Adipocyte (in vitro differentiated cells): ENCODE data around the gene MLXIP.
"Not testable (repeated sequence)": the region's sequence is repeated elsewhere in the genome, so short reads cannot be mapped to it uniquely, and the experiment has no call there.

Experiments used
- DNase-seq: peaks from one replicate; pipeline ENCODE4 v3.0.0-alpha.2; 2015; ENCODE audit warnings: low read depth
- H3K27me3 ChIP-seq: replicated peaks from 2 replicates; pipeline ENCODE4 v1.7.0; 2013; ENCODE audit warnings: mild to moderate bottlenecking, low read length, moderate library complexity; ENCODE audit not compliant: control insufficient read depth, insufficient read depth
- H3K36me3 ChIP-seq: 2 replicates; pipeline ENCODE4 v1.7.0; 2013; ENCODE audit warnings: low read length, mild to moderate bottlenecking, moderate library complexity; ENCODE audit not compliant: control insufficient read depth, insufficient read depth, severe bottlenecking
- H3K4me1 ChIP-seq: 2 replicates; pipeline ENCODE4 v1.7.0; 2013; ENCODE audit warnings: mild to moderate bottlenecking, low read length, moderate library complexity; ENCODE audit not compliant: control insufficient read depth, insufficient read depth
- H3K4me3 ChIP-seq: 2 replicates; pipeline ENCODE4 v1.7.0; 2013; ENCODE audit warnings: mild to moderate bottlenecking, low read length, moderate library complexity
- H3K9ac ChIP-seq: 2 replicates; pipeline ENCODE4 v1.7.0; 2013; ENCODE audit warnings: mild to moderate bottlenecking, low read length, moderate library complexity
- H3K9me3 ChIP-seq: 2 replicates; pipeline ENCODE4 v1.7.0; 2013; ENCODE audit warnings: mild to moderate bottlenecking, low read length, moderate library complexity; ENCODE audit not compliant: control insufficient read depth

Gene MLXIP

GRCh38 chr12:122167356-122167925, 88.9 kb downstream of the MLXIP start:
- no peak overlapping the region for H3K9ac ChIP-seq
- DNase-seq: no peak
- peaks cover 7% of the 10 kb centered on the region for H3K27me3 ChIP-seq
- no peaks in the 10 kb centered on the region for H3K9me3 ChIP-seq
- no peak overlapping the region for H3K4me3 ChIP-seq
- H3K36me3 ChIP-seq: no peaks in the 10 kb centered on the region
- H3K4me1 ChIP-seq: no peaks in the 10 kb centered on the region

- DNase-seq: no peak
These were observed 89.9 kb downstream of the MLXIP start for GRCh38 chr12:122168492-122168891.

GRCh38 chr12:122171399-122171798, 92.8 kb downstream of the MLXIP start:
- Histone ChIP-seq H3K4me1 (no peaks in the 10 kb centered on the region), H3K27me3 (peaks cover 13% of the 10 kb centered on the region), H3K4me3 (no peak overlapping the region), H3K9ac (no peak overlapping the region), H3K9me3 (no peaks in the 10 kb centered on the region), H3K36me3 (no peaks in the 10 kb centered on the region)
- no peak for DNase-seq

More at GRCh38 chr12:122168492-122168891, 89.9 kb downstream of the MLXIP start:
- Histone ChIP-seq H3K36me3 (no peaks in the 10 kb centered on the region), H3K4me3 (no peak overlapping the region), H3K4me1 (no peaks in the 10 kb centered on the region), H3K9me3 (no peaks in the 10 kb centered on the region), H3K9ac (no peak overlapping the region), H3K27me3 (peaks cover 7% of the 10 kb centered on the region)

- Histone ChIP-seq H3K36me3 (no peaks in the 10 kb centered on the region), H3K4me3 (no peak overlapping the region), H3K9ac (no peak overlapping the region), H3K27me3 (peaks cover 13% of the 10 kb centered on the region), H3K4me1 (no peaks in the 10 kb centered on the region), H3K9me3 (no peaks in the 10 kb centered on the region)
- no peak for DNase-seq
These were observed 93.8 kb downstream of the MLXIP start for GRCh38 chr12:122172262-122172939.

GRCh38 chr12:122174155-122174845, 95.7 kb downstream of the MLXIP start, which contains the start of gene IL31:
Gene IL31 (minus strand): TSS chr12:122174221. CDS start chr12:122174172, 49 bp downstream.
- Histone ChIP-seq H3K4me3 (no peak within 1 kb of the TSS), H3K27me3 (peaks cover 9% of the 10 kb centered on the region), H3K4me1 (no peaks in the 10 kb centered on the region), H3K36me3 (no peaks in the 10 kb centered on the region), H3K9ac (no peak within 1 kb of the TSS), H3K9me3 (no peaks in the 10 kb centered on the region)
- no peak for DNase-seq

GRCh38 chr12:122176473-122176872, 97.9 kb downstream of the MLXIP start:
- not testable (repeated sequence) for H3K9ac ChIP-seq, DNase-seq, H3K4me3 ChIP-seq, H3K9me3 ChIP-seq, H3K4me1 ChIP-seq, H3K27me3 ChIP-seq, H3K36me3 ChIP-seq

- peak within 1 kb of the TSS; percentile 77 for H3K9ac ChIP-seq
- peaks cover 5% of the 10 kb centered on the region for H3K4me1 ChIP-seq
- H3K27me3 ChIP-seq: no peaks in the 10 kb centered on the region
- H3K9me3 ChIP-seq: no peaks in the 10 kb centered on the region
- no peaks in the 10 kb centered on the region for H3K36me3 ChIP-seq
- DNase-seq: peak; percentile 34
- H3K4me3 ChIP-seq: peak within 1 kb of the TSS; percentile 80
These were observed 104.5 kb downstream of the MLXIP start, which contains the start of gene LRRC43 for GRCh38 chr12:122182887-122183587. Gene LRRC43 (plus strand): TSS chr12:122183123. CDS start chr12:122183145, 22 bp downstream.

GRCh38 chr12:122183588-122183940, 105.0 kb downstream of the MLXIP start:
- H3K36me3 ChIP-seq: no peaks in the 10 kb centered on the region
- no peaks in the 10 kb centered on the region for H3K27me3 ChIP-seq
- peak overlapping the region; percentile 77 for H3K9ac ChIP-seq
- DNase-seq: no peak
- H3K4me3 ChIP-seq: peak overlapping the region; percentile 80
- peaks cover 5% of the 10 kb centered on the region for H3K4me1 ChIP-seq
- no peaks in the 10 kb centered on the region for H3K9me3 ChIP-seq

- H3K9ac ChIP-seq: no peak overlapping the region
- H3K4me3 ChIP-seq: no peak overlapping the region
- DNase-seq: no peak
- no peaks in the 10 kb centered on the region for H3K9me3 ChIP-seq
- peaks cover 3% of the 10 kb centered on the region for H3K27me3 ChIP-seq
- no peaks in the 10 kb centered on the region for H3K36me3 ChIP-seq
- H3K4me1 ChIP-seq: peaks cover 5% of the 10 kb centered on the region
These were observed 106.0 kb downstream of the MLXIP start for GRCh38 chr12:122184517-122184916.

GRCh38 chr12:122185079-122185478, 106.5 kb downstream of the MLXIP start:
- no peak overlapping the region for H3K9ac ChIP-seq
- peaks cover 5% of the 10 kb centered on the region for H3K4me1 ChIP-seq
- no peaks in the 10 kb centered on the region for H3K9me3 ChIP-seq
- no peak overlapping the region for H3K4me3 ChIP-seq
- H3K27me3 ChIP-seq: peaks cover 3% of the 10 kb centered on the region
- DNase-seq: no peak
- H3K36me3 ChIP-seq: no peaks in the 10 kb centered on the region

GRCh38 chr12:122185494-122186082, 107.0 kb downstream of the MLXIP start:
- Histone ChIP-seq H3K9ac (no peak overlapping the region), H3K36me3 (no peaks in the 10 kb centered on the region), H3K27me3 (peaks cover 3% of the 10 kb centered on the region), H3K4me3 (no peak overlapping the region), H3K4me1 (peaks cover 1% of the 10 kb centered on the region), H3K9me3 (no peaks in the 10 kb centered on the region)
- DNase-seq: no peak
